Heart right ventricle (tissue), 16 donors: Measurements from ENCODE around the gene BLTP3B. TPM values are rescaled to one million over a fixed set of nuclear protein-coding genes. Genes with fewer than 3 reads are reported as not detected.

Experiments
- ATAC-seq, 8 donors: fragments of 200-7000 bp; cut with Tn5 transposase; one replicate each; pipeline ENCODE4 v1.9.1; 2020; ENCODE audit warnings: mild to moderate bottlenecking in 8 of 8, moderate library complexity in 8 of 8, moderate number of reproducible peaks in 1 of 8
- DNase-seq, 2 donors: peaks; one replicate each; pipeline ENCODE4 v3.0.0-alpha.2; 2020
- H3K27ac ChIP-seq, 10 donors: fragments of 200-600 bp; sonication (generic) in 2 of 10; one replicate each; pipeline versions ENCODE4 v1.5.0 to v1.8.0; 2020 to 2022; ENCODE audit warnings: mild to moderate bottlenecking in 3 of 10
- H3K27me3 ChIP-seq, 7 donors: fragments of 200-600 bp; one replicate each; pipeline ENCODE4 v1.8.0; 2021 to 2022; ENCODE audit warnings: mild to moderate bottlenecking in 2 of 7
- H3K36me3 ChIP-seq, 9 donors: fragments of 200-600 bp; sonication (generic) in 1 of 9; one replicate each; pipeline versions ENCODE4 v1.5.0 to v1.8.0; 2020 to 2022; ENCODE audit warnings: mild to moderate bottlenecking in 2 of 9
- H3K4me1 ChIP-seq, 9 donors: fragments of 200-600 bp; sonication (generic) in 1 of 9; one replicate each; pipeline versions ENCODE4 v1.5.0 to v1.8.0; 2020 to 2022; ENCODE audit warnings: mild to moderate bottlenecking in 4 of 9
- H3K4me3 ChIP-seq, 10 donors: fragments of 200-600 bp; sonication (generic) in 2 of 10; one replicate each; pipeline versions ENCODE4 v1.5.0 to v1.8.0; 2020 to 2022; ENCODE audit warnings: mild to moderate bottlenecking in 7 of 10, moderate library complexity in 2 of 10
- H3K9me3 ChIP-seq, 11 donors: fragments of 200-600 bp in 10 of 11; sonication (generic) in 2 of 11; one replicate each; pipeline versions ENCODE4 v1.5.0 to v1.8.0; 2013 to 2022; ENCODE audit warnings: mild to moderate bottlenecking in 2 of 11, control low read depth in 1 of 11, moderate library complexity in 1 of 11
- WGBS, 2 donors: extraction: QIAGEN DNeasy Blood & Tissue Kit; methylation state at CpG; one replicate each; pipeline ENCODE4 v1.1.7; 2013; ENCODE audit warnings: inconsistent platforms in 1 of 2; 5-methylcytosine and 5-hydroxymethylcytosine counted together
- intact Hi-C, 10 donors: fragments of 100-400 bp; cut with DNase I; formaldehyde crosslinking; loops; one replicate each; pipeline versions ENCODE4 v1.11.1 to v1.14.2; 2022
- microRNA-seq, 2 donors: library from miRNA; unstranded; fragments of <30 nt; microRNA quantifications; one replicate each; pipeline ENCODE4 v1.2.0, GENCODE V29; 2021
- polyA plus RNA-seq, 2 donors: library from polyadenylated mRNA; stranded (reverse); fragments of 200-250 nt; gene quantifications; one replicate each; pipeline ENCODE4 v1.2.3, GENCODE V29; 2013
- total RNA-seq, 10 donors: library from RNA; stranded (reverse); fragmentation: NEBNext Ultra II Directional in 3 of 10; extraction: Animal tissue kit (Norgen Biotek cat#: 25700) in 3 of 10; gene quantifications; one replicate each; pipeline versions ENCODE4 v1.2.1 to v1.2.4, GENCODE V29; 2021 to 2023
- TF ChIP-seq, protein P1 (sequence below), 9 donors: fragments of 200-600 bp; sonication (generic) in 2 of 9; IDR thresholded peaks; one replicate each; pipeline versions ENCODE4 v1.5.0 to v1.8.0; 2021 to 2022; ENCODE audit warnings: antibody characterized with exemption in 9 of 9, mild to moderate bottlenecking in 5 of 9, moderate library complexity in 1 of 9
- donor health status: Arrhythmogenic right ventricular cardiomyopathy.
- donor health status: ischemic (EF 13 %, LVEDD 7.1; RV severe dilation, severe dysfunction).
- donor health status: healthy with polysubstance abuse.
- donor health status: DM: no; HTN: yes; CAD: no.
- donor health status: DM: no; HTN: no; CAD: no.
- donor health status: ischemic (EF 25% LVEDD 6.9; RV normal size, moderate dysfunction).
- donor health status: ischemic (EF 25% LVEDD 5.7; RV mildly dilated, moderate dysfunction).
- donor health status: healthy.
- donor health status: DM: yes; HTN: yes; CAD: no.
- donor health status: Ischemic cardiomyopathy.
- donor health status: ischemic (EF 35%, LVEDD 5.7; RV mildly dilated, moderate dysfunction).
- donor health status: nonischemic (EF 11% LVEDD 7.7; RV severe dilation, severe dysfunction).
- donor health status: DM: yes; HTN: yes; CAD: no.
- donor health status: PGD.
- donor health status: ischemic (EF 29% LVEDD 5.4; RV normal size, mild dysfunction).
- donor health status: nonischemic (EF 23%, LVEDD 6.1; RV moderate dilation, normal function).

The BLTP3B gene
- total and polyA plus RNA-seq, 12 donors: 6.0 to 18.0 (median 14.5) TPM

DNA sequence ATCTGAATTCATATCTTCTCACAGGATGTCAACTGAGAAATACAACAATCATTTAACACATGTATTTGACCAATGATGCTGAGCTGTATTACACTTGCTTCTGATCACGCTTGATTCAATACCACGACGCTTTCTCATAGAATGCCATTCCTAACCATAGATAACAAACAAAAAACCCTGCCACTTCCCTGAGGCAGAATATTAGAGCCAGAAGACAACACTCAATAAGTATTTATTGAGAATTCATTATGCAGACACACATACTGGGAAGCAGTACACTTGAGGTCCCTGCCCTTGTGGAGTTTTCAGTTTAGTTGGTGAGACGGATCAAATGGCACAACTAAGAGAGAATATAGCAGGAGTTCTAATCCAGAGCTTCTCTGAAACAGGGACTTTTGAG is 32.4 kb downstream of the BLTP3B start:
- intact Hi-C loops: no loop called here
- TF ChIP-seq, protein P1, sequence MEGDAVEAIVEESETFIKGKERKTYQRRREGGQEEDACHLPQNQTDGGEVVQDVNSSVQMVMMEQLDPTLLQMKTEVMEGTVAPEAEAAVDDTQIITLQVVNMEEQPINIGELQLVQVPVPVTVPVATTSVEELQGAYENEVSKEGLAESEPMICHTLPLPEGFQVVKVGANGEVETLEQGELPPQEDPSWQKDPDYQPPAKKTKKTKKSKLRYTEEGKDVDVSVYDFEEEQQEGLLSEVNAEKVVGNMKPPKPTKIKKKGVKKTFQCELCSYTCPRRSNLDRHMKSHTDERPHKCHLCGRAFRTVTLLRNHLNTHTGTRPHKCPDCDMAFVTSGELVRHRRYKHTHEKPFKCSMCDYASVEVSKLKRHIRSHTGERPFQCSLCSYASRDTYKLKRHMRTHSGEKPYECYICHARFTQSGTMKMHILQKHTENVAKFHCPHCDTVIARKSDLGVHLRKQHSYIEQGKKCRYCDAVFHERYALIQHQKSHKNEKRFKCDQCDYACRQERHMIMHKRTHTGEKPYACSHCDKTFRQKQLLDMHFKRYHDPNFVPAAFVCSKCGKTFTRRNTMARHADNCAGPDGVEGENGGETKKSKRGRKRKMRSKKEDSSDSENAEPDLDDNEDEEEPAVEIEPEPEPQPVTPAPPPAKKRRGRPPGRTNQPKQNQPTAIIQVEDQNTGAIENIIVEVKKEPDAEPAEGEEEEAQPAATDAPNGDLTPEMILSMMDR (IDR thresholded peaks at IDR 0.05): no peak
- Histone ChIP-seq H3K4me1 (peaks cover 0 to 9% (median 5%) of the 10 kb centered on the region in 9 donors), H3K27ac (no peak overlapping the region), H3K27me3 (no peaks in the 10 kb centered on the region), H3K9me3 (peaks cover 0 to 5% (median 0%) of the 10 kb centered on the region in 11 donors), H3K4me3 (no peak overlapping the region), H3K36me3 (peaks cover 0 to 30% (median 3%) of the 10 kb centered on the region in 9 donors)
- no peak for DNase-seq
- ATAC-seq: no peak
- 89 to 95% methylated on average over 4 of the region's 4 CpGs for WGBS, 2 donors

DNA sequence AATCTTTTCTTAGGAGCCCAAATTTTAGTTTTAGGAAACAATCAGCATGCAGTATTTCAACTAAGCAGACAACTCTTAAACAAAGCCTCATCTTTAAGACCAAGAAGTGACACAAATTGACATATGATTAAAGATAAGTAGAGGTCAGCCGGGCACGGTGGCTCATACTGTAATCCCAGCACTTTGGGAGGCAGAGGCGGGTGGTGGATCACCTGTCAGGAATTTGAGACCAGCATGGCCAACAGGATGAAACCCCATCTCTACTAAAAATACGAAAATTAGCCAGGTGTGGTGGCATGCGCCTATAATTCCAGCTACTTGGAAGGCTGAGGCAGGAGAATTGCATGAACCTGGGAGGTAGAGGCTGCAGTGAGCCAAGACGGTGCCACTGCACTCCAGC is 35.8 kb downstream of the BLTP3B start:
- intact Hi-C loops: no loop called here
- TF ChIP-seq, protein P1 (IDR thresholded peaks at IDR 0.05): no peak
- 94 to 95% methylated on average over 6 of the region's 6 CpGs for WGBS, 2 donors
- no peak overlapping the region for H3K27ac ChIP-seq
- H3K9me3 ChIP-seq: peaks cover 0 to 5% (median 0%) of the 10 kb centered on the region in 11 donors
- H3K27me3 ChIP-seq: no peaks in the 10 kb centered on the region
- DNase-seq (no peak), ATAC-seq (no peak)
- H3K4me1 ChIP-seq: no peaks in the 10 kb centered on the region
- H3K36me3 ChIP-seq: peaks cover 0 to 38% (median 7%) of the 10 kb centered on the region in 9 donors
- H3K4me3 ChIP-seq: no peak overlapping the region

DNA sequence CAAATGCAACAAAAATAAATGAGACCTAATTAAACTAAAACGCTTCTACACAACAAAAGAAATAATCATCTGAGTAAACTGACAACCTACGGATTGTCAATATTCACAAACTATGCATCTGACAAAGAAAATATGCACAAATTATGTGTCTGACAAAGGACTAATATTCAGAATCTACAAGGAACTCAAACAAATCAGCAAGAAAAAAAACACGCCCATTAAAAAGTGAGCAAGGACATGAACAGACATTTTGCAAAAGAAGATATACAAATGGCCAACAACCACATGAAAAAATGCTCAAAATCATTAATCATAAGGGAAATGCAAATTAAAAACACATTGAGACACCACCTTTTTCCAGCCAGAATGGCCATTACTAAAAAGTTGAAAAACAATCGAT is 37.0 kb downstream of the BLTP3B start:
- Histone ChIP-seq H3K4me1 (no peaks in the 10 kb centered on the region), H3K9me3 (peaks cover 0 to 5% (median 0%) of the 10 kb centered on the region in 11 donors), H3K27me3 (no peaks in the 10 kb centered on the region), H3K27ac (no peak overlapping the region), H3K4me3 (no peak overlapping the region), H3K36me3 (peaks cover 0 to 50% (median 7%) of the 10 kb centered on the region in 9 donors)
- no peak for ATAC-seq
- TF ChIP-seq, protein P1 (IDR thresholded peaks at IDR 0.05): no peak
- intact Hi-C loops: no loop called here
- 98 to 99% methylated on average over 4 of the region's 4 CpGs for WGBS, 2 donors
- DNase-seq: no peak

DNA sequence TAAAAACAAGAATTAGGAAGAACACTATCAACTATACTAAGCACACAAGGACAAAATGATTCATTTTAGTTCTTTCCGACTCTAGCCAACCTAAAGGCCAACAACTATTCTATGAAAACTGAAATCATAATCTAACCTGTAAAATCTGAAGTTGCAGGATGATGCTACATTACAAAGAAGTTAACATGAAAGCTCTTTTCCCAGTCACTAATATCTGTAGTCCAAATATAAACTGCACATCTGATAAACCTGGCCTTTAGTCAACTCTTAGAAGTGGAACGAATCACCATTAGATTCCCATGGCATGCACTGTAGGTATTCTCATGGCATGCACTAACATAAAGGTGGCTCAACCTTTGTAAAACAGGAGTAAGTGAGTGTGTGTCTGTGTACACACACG is 41.7 kb downstream of the BLTP3B start:
- Histone ChIP-seq H3K9me3 (no peaks in the 10 kb centered on the region), H3K27ac (no peak overlapping the region), H3K36me3 (peaks cover 0 to 76% (median 19%) of the 10 kb centered on the region in 9 donors), H3K27me3 (no peaks in the 10 kb centered on the region), H3K4me3 (no peak overlapping the region), H3K4me1 (no peaks in the 10 kb centered on the region)
- 76 to 79% methylated on average over 3 of the region's 3 CpGs for WGBS, 2 donors
- TF ChIP-seq, protein P1 (IDR thresholded peaks at IDR 0.05): no peak
- intact Hi-C loops: no loop called here
- no peak for ATAC-seq
- no peak for DNase-seq

Small RNA genes within 50 kb of the gene (microRNA-seq; reads per million reads assigned to microRNA genes)
- gene MIR1827: 0 reads per million in 2 donors

Other genes starting within 250 kb of the BLTP3B start
- gene ANKS1B, start 157.9 kb downstream of the BLTP3B start, total RNA-seq: 1 to 10 TPM in 9 of 10 donors, under 1 TPM in 1; 0.90 to 4.8 (median 1.9) TPM
- gene ANKS1B, start 157.9 kb downstream of the BLTP3B start, polyA plus RNA-seq: 1 to 10 TPM in 1 of 2 donors, under 1 TPM in 1; 0.58 to 1.1 TPM
- 10 to 100 TPM; 17.8 to 27.5 (median 19.8) TPM for gene ACTR6, start 57.9 kb upstream of the BLTP3B start, total RNA-seq
- gene ACTR6, start 57.9 kb upstream of the BLTP3B start, polyA plus RNA-seq: 10 to 100 TPM in 1 of 2 donors, 1 to 10 TPM in 1; 9.4 to 16.8 TPM
- gene DEPDC4, start 124.2 kb upstream of the BLTP3B start, total RNA-seq: 1 to 10 TPM in 2 of 10 donors, under 1 TPM in 8; 0.47 to 2.0 (median 0.72) TPM
- gene DEPDC4, start 124.2 kb upstream of the BLTP3B start, polyA plus RNA-seq: under 1 TPM; 0.87 to 0.95 TPM
- gene SCYL2, start 124.3 kb upstream of the BLTP3B start, total RNA-seq: 10 to 100 TPM; 25.8 to 40.0 (median 32.9) TPM
- gene SCYL2, start 124.3 kb upstream of the BLTP3B start, polyA plus RNA-seq: 10 to 100 TPM in 1 of 2 donors, 1 to 10 TPM in 1; 9.5 to 10.4 TPM
- under 1 TPM in 2 of 10 donors, not detected in 8; 0.08 to 0.17 TPM for gene SLC17A8, start 214.2 kb upstream of the BLTP3B start, total RNA-seq
- gene SLC17A8, start 214.2 kb upstream of the BLTP3B start, polyA plus RNA-seq: not detected